ENCODE measurements around the gene ZBTB7C.

GRCh38 chr18:48303883-48304282, 105.3 kb downstream of the ZBTB7C start:
- TF ChIP-seq NCOA2 (IDR thresholded peaks at IDR 0.05; ENCODE audit: partially characterized antibody in 2 of 2) (no peak), MYC (IDR thresholded peaks at IDR 0.05; ENCODE audit: low read depth, low read length) (no peak), MYC (CRISPR knock-in tag; IDR thresholded peaks at IDR 0.05; ENCODE audit: borderline replicate concordance, low read depth) (no peak)

All from K562 (cell line).